Smooth muscle cell of the brain vasculature (primary cell): Measurements from ENCODE around the gene TMC1.

ENCODE experiments used
- DNase-seq: peaks from one replicate; pipeline ENCODE4 v3.0.0-alpha.2; 2012; ENCODE audit warnings: low read depth, low spot score

The TMC1 gene

GRCh38 chr9:72864327-72864726 lies 342.9 kb downstream of the TMC1 start:
- DNase-seq: no peak

DNA sequence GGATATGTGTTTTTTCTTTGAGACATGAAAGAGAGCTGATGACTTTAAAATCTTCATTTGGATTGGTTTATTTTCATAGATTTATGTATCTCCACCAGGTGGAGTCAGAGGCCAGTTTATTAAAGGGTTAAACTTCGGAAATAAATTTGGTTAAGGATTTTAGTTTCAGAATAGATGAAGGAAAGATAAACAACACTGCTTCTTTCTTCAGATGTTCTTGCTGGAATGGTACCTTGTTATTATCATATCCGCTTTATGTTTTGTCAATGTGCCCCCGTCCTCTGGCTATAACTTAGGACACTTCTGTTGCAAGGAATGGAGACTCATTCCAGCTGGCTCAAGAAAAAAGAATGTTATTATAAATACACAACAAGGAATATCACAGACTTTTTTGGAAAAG lies 350.3 kb downstream of the TMC1 start:
- no peak for DNase-seq

DNA sequence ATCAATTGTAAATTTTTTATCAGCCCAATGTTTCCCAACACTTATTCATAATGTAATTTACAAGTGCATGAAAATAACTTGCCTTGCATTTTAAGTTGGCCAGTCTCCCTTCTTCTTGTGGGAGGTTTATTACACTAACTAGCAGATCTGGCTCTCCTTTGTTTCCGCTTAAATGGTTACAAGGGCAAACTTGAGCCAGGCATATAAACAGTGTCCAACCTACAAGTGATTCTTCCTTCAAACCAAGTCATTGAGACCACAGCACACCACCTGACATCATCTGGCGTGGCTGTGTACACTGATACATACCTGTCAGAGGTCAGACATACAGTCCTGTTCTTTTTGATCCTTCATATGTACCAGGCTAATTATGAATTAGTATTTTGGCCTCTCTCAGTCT lies 351.3 kb downstream of the TMC1 start:
- no peak for DNase-seq

- DNase-seq: no peak
Observed at GRCh38 chr9:72873456-72873855, 352.0 kb downstream of the TMC1 start.

- DNase-seq: no peak
Observed at GRCh38 chr9:72874344-72874743, 352.9 kb downstream of the TMC1 start.

DNA sequence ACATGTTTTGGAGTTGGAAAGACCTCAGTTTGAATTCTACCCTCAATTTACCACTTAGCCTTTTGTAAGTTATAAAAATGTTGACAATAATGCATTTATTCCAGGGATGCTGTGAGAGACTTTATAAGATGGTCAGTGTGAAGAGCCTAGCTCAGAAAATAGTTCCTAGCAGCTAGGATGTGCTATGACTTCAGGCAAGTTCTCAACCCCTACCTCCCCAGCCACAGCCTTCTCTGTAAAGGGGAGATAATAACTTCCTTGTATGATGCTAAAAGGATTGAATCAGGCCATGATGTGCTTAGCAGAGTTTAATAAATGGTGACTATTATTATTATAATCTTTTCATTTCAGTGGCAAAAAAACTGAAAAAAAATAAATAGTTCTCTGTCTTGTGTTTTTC lies 353.8 kb downstream of the TMC1 start:
- DNase-seq: no peak

DNA sequence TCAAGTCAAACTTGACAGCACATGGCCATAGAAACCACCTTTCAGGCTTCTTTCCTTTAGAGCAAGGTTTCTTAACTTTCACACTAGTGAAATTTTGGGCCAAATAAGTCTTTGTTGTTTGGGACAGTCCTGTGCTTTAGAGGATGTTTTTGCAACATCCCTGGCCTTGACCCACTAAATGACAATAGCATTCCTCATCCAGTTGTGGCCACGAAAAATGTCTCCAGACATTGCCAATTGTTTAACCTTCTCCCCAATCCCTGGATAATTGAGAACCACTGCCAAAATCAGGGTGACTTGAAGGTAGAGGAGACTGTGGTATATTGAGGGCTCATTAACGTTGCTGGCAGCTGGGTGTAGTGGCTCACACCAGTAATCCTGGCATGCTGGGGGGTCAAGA lies 359.4 kb downstream of the TMC1 start:
- DNase-seq: no peak

- DNase-seq: no peak
Observed at GRCh38 chr9:72882117-72882775, 360.8 kb downstream of the TMC1 start.

DNA sequence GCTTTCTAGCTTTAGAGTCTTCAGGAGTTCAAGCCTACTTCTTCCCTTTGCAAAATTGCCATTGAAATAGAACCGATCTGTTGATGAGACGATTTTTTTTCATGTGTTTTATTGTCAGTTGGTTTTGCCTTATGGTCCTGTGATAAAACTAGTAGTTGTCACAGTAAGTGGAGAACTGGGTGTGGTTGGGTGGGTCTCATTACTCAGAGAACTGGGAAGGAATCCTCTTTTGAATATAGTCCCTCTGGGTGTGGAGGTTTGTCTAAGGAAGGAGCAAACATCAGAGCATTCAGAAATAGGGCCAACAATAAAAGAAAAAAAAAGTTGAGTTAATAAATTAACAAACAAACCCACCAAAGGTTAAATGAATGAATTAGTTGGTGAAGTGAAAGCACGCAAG lies 362.5 kb downstream of the TMC1 start:
- no peak for DNase-seq

- DNase-seq: no peak
Observed at GRCh38 chr9:72884508-72884907, 363.1 kb downstream of the TMC1 start.
